ENCODE results near the gene RAB5B. TPM values are rescaled to one million over a fixed set of nuclear protein-coding genes. Genes with fewer than 3 reads are reported as not detected.
A peak's percentile ranks its signal among the peaks of the same experiment; 100 is the strongest.

RAB5B gene
- total RNA-seq, 5 donors from 2014 or later (not counting 1 experiment from before 2014, with no cell fraction given), result 58.6 to 99.8 (median 85.7) TPM

GRCh38 chr12:55993230-55993853 lies 19.5 kb downstream of the RAB5B start:
- Mint-ChIP-seq H3K4me3 (no peak overlapping the region), H3K4me1 (peaks cover 15 to 21% (median 17%) of the 10 kb centered on the region in 3 donors), H3K9me3 (no peaks in the 10 kb centered on the region), H3K27me3 (peaks cover 0 to 9% of the 10 kb centered on the region in 2 donors), H3K27ac (peak overlapping the region in 1 of 2 donors; percentile 34), H3K36me3 (peaks cover 35% of the 10 kb centered on the region)
- no peak for ATAC-seq (replicated peaks in 1 of 4)
- peaks cover 0 to 16% of the 10 kb centered on the region in 2 experiments for H3K4me1 ChIP-seq (ENCODE audit: control insufficient read depth in 1 of 2, extremely low read depth in 1 of 2, insufficient read depth in 2 of 2, low read length in 2 of 2)
- H3K27ac ChIP-seq (ENCODE audit: low read length), result no peak overlapping the region
- POLR2A ChIA-PET, result no interaction called here
- CTCF ChIA-PET, result interaction anchor here (0.6 to 1.2 kb wide), 6 partner anchors 11 to 44 kb away, joined by 3 to 8 read pairs (median 4); partner anchors contain the start of gene RAB5B (in 1 of the 2)
- H3K27me3 ChIP-seq (replicated peaks in 1 of 2; ENCODE audit: control insufficient read depth in 2 of 2, extremely low read depth in 1 of 2, insufficient read depth in 2 of 2, low read length in 1 of 2), result peaks cover 0 to 17% of the 10 kb centered on the region in 2 experiments
- H3K4me3 ChIP-seq (ENCODE audit: control insufficient read depth in 1 of 2, extremely low read depth in 1 of 2, low read length in 1 of 2), result no peak overlapping the region
- no peaks in the 10 kb centered on the region for H3K9me3 ChIP-seq
- DNase-seq, result no peak
- H3K36me3 ChIP-seq (ENCODE audit: control insufficient read depth in 2 of 2, extremely low read depth in 1 of 2, insufficient read depth in 1 of 2, low read length in 1 of 2), result peaks cover 16 to 58% of the 10 kb centered on the region in 2 donors
- no CpG with 5 or more reads among the region's 4 CpGs for WGBS (ENCODE audit: insufficient coverage)

DNA sequence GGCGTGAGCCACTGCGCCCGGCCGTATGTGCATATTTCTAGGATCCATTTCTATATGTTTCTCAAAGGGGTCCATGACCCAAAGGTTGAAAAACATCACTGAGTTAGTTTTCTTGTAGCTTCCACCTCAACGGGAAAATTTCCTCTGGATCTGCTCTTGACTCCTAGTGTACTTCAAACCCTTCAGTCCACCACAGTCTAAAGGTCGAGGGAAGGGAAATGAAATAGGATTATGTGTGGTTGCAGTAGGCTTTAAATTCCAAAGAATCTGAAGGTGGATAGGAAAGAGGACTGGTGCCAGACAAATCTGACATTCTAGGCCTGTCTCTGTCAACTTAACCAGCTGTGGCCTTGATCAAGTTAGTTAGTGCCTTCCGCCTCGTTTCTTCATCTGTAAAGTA lies 21.5 kb downstream of the RAB5B start:
- peaks cover 21 to 24% (median 22%) of the 10 kb centered on the region in 3 donors for H3K4me1 Mint-ChIP-seq
- peaks cover 0 to 9% of the 10 kb centered on the region in 2 donors for H3K27me3 Mint-ChIP-seq
- ChIA-PET POLR2A (interaction anchor here (0.5 to 0.6 kb wide), 2 partner anchors 13 to 23 kb away, joined by 3 to 6 read pairs; no protein-coding TSS in a partner anchor), CTCF (interaction anchor here (0.5 to 2.5 kb wide), 20 partner anchors 10 to 352 kb away, joined by 3 to 26 read pairs (median 6); partner anchors contain the start of genes DNAJC14 (in 1 of the 2), PA2G4 (in 1 of the 2) and RAB5B (in 1 of the 2))
- H3K36me3 Mint-ChIP-seq, result peaks cover 27% of the 10 kb centered on the region
- no peak overlapping the region for H3K4me3 Mint-ChIP-seq
- no peak overlapping the region for H3K27ac ChIP-seq (ENCODE audit: low read length)
- 97% methylated on average over 5 of the region's 8 CpGs for WGBS (ENCODE audit: insufficient coverage)
- H3K4me3 ChIP-seq (ENCODE audit: control insufficient read depth in 1 of 2, extremely low read depth in 1 of 2, low read length in 1 of 2), result no peak overlapping the region
- H3K4me1 ChIP-seq (ENCODE audit: control insufficient read depth in 1 of 2, extremely low read depth in 1 of 2, insufficient read depth in 2 of 2, low read length in 2 of 2), result peaks cover 0 to 16% of the 10 kb centered on the region in 2 experiments
- DNase-seq, result no peak
- ATAC-seq (replicated peaks in 1 of 4), result no peak
- H3K27ac Mint-ChIP-seq, result no peak overlapping the region
- no peaks in the 10 kb centered on the region for H3K9me3 Mint-ChIP-seq
- peaks cover 16 to 40% of the 10 kb centered on the region in 2 donors for H3K36me3 ChIP-seq (ENCODE audit: control insufficient read depth in 2 of 2, extremely low read depth in 1 of 2, insufficient read depth in 1 of 2, low read length in 1 of 2)
- H3K9me3 ChIP-seq, result no peaks in the 10 kb centered on the region
- H3K27me3 ChIP-seq (replicated peaks in 1 of 2; ENCODE audit: control insufficient read depth in 2 of 2, extremely low read depth in 1 of 2, insufficient read depth in 2 of 2, low read length in 1 of 2), result peaks cover 0 to 22% of the 10 kb centered on the region in 2 experiments

- WGBS (ENCODE audit: insufficient coverage), result 60% methylated on average over 9 of the region's 14 CpGs
- Histone ChIP-seq H3K27ac (ENCODE audit: low read length) (no peak overlapping the region), H3K4me3 (ENCODE audit: control insufficient read depth in 1 of 2, extremely low read depth in 1 of 2, low read length in 1 of 2) (no peak overlapping the region)
These were observed 22.4 kb downstream of the RAB5B start for GRCh38 chr12:55996201-55996714.

GRCh38 chr12:55996715-55997534 lies 23.0 kb downstream of the RAB5B start, which contains the start of gene SUOX:
SUOX (plus strand) TSS chr12:55997276; CDS start chr12:56002222, 4,946 bp downstream.
- peaks cover 0 to 22% of the 10 kb centered on the region in 2 experiments for H3K27me3 ChIP-seq (replicated peaks in 1 of 2; ENCODE audit: control insufficient read depth in 2 of 2, extremely low read depth in 1 of 2, insufficient read depth in 2 of 2, low read length in 1 of 2)
- peaks cover 0 to 9% of the 10 kb centered on the region in 2 donors for H3K27me3 Mint-ChIP-seq
- no peak within 1 kb of the TSS for H3K27ac ChIP-seq (ENCODE audit: low read length)
- H3K4me3 Mint-ChIP-seq, result peak within 1 kb of the TSS; percentile 46 to 66 (median 56)
- ATAC-seq (replicated peaks in 1 of 4), result peak; percentile 25 to 60 (median 36)
- H3K4me3 ChIP-seq (ENCODE audit: control insufficient read depth in 1 of 2, extremely low read depth in 1 of 2, low read length in 1 of 2), result peak within 1 kb of the TSS in 1 of 2 donors; percentile 49
- H3K36me3 Mint-ChIP-seq, result peaks cover 12% of the 10 kb centered on the region
- peaks cover 21 to 24% (median 22%) of the 10 kb centered on the region in 3 donors for H3K4me1 Mint-ChIP-seq
- ChIA-PET POLR2A (no interaction called here), CTCF (interaction anchor here (0.5 to 2.5 kb wide), 19 partner anchors 10 to 381 kb away, joined by 3 to 26 read pairs (median 5); partner anchors contain the start of gene RAB5B (in 1 of the 2))
- H3K36me3 ChIP-seq (ENCODE audit: control insufficient read depth in 2 of 2, extremely low read depth in 1 of 2, insufficient read depth in 1 of 2, low read length in 1 of 2), result peaks cover 6 to 25% of the 10 kb centered on the region in 2 donors
- 14% methylated on average over 20 of the region's 27 CpGs for whole genome bisulfite sequencing (ENCODE audit: insufficient coverage)
- no peaks in the 10 kb centered on the region for H3K9me3 Mint-ChIP-seq
- peak in 16 of 35 experiments; percentile 7 to 63 (median 26) for DNase-seq
- peak within 1 kb of the TSS; percentile 23 to 34 for H3K27ac Mint-ChIP-seq
- peaks cover 0 to 16% of the 10 kb centered on the region in 2 experiments for H3K4me1 ChIP-seq (ENCODE audit: control insufficient read depth in 1 of 2, extremely low read depth in 1 of 2, insufficient read depth in 2 of 2, low read length in 2 of 2)
- no peaks in the 10 kb centered on the region for H3K9me3 ChIP-seq

More at GRCh38 chr12:55996201-55996714, 22.4 kb downstream of the RAB5B start:
- Mint-ChIP-seq H3K4me1 (peaks cover 21 to 24% (median 22%) of the 10 kb centered on the region in 3 donors), H3K36me3 (peaks cover 18% of the 10 kb centered on the region), H3K27me3 (peaks cover 0 to 9% of the 10 kb centered on the region in 2 donors), H3K27ac (peak overlapping the region in 1 of 2 donors; percentile 34), H3K9me3 (no peaks in the 10 kb centered on the region), H3K4me3 (peak overlapping the region; percentile 46 to 66 (median 47))
- Histone ChIP-seq H3K9me3 (no peaks in the 10 kb centered on the region), H3K36me3 (ENCODE audit: control insufficient read depth in 2 of 2, extremely low read depth in 1 of 2, insufficient read depth in 1 of 2, low read length in 1 of 2) (peaks cover 10 to 31% of the 10 kb centered on the region in 2 donors), H3K4me1 (ENCODE audit: control insufficient read depth in 1 of 2, extremely low read depth in 1 of 2, insufficient read depth in 2 of 2, low read length in 2 of 2) (peaks cover 0 to 16% of the 10 kb centered on the region in 2 experiments), H3K27me3 (replicated peaks in 1 of 2; ENCODE audit: control insufficient read depth in 2 of 2, extremely low read depth in 1 of 2, insufficient read depth in 2 of 2, low read length in 1 of 2) (peaks cover 0 to 22% of the 10 kb centered on the region in 2 experiments)
- peak; percentile 69 to 76 (median 74) for ATAC-seq (replicated peaks in 1 of 4)
- ChIA-PET POLR2A (interaction anchor here (0.5 to 0.7 kb wide), 5 partner anchors 24 to 111 kb away, joined by 3 to 6 read pairs (median 5); no protein-coding TSS in a partner anchor), CTCF (interaction anchor here (0.5 to 2.5 kb wide), 33 partner anchors 11 to 492 kb away, joined by 3 to 26 read pairs (median 5); partner anchors contain the start of genes ORMDL2 (in 1 of the 2), PA2G4 (in 1 of the 2), RAB5B (in 1 of the 2) and SARNP (in 1 of the 2))
- DNase-seq, result peak; percentile 32 to 87 (median 56)

GRCh38 chr12:55997535-55997859 lies 23.6 kb downstream of the RAB5B start:
- CTCF ChIA-PET, result interaction anchor here (0.5 to 2.5 kb wide), 9 partner anchors 8 to 85 kb away, joined by 3 to 9 read pairs (median 5); no protein-coding TSS in a partner anchor
- Histone ChIP-seq H3K27ac (ENCODE audit: low read length) (no peak overlapping the region), H3K4me1 (ENCODE audit: control insufficient read depth in 1 of 2, extremely low read depth in 1 of 2, insufficient read depth in 2 of 2, low read length in 2 of 2) (peaks cover 0 to 16% of the 10 kb centered on the region in 2 experiments), H3K27me3 (replicated peaks in 1 of 2; ENCODE audit: control insufficient read depth in 2 of 2, extremely low read depth in 1 of 2, insufficient read depth in 2 of 2, low read length in 1 of 2) (peaks cover 0 to 22% of the 10 kb centered on the region in 2 experiments), H3K4me3 (ENCODE audit: control insufficient read depth in 1 of 2, extremely low read depth in 1 of 2, low read length in 1 of 2) (peak overlapping the region in 1 of 2 donors; percentile 17), H3K9me3 (no peaks in the 10 kb centered on the region), H3K36me3 (ENCODE audit: control insufficient read depth in 2 of 2, extremely low read depth in 1 of 2, insufficient read depth in 1 of 2, low read length in 1 of 2) (peaks cover 6 to 20% of the 10 kb centered on the region in 2 donors)
- Mint-ChIP-seq H3K27me3 (peaks cover 0 to 9% of the 10 kb centered on the region in 2 donors), H3K36me3 (peaks cover 7% of the 10 kb centered on the region), H3K9me3 (no peaks in the 10 kb centered on the region), H3K4me1 (peaks cover 21 to 24% (median 22%) of the 10 kb centered on the region in 3 donors), H3K27ac (peak overlapping the region in 1 of 2 donors; percentile 23), H3K4me3 (peak overlapping the region; percentile 46 to 66 (median 56))
- DNase-seq (no peak), ATAC-seq (replicated peaks in 1 of 4) (peak in 3 of 4 experiments; percentile 21 to 52 (median 32))
- WGBS (ENCODE audit: insufficient coverage), result 26% methylated on average over 4 of the region's 5 CpGs
- POLR2A ChIA-PET, result no interaction called here
